Kidney epithelial cell (primary cell): ENCODE data around the gene NAPA. TPM values are rescaled to one million over a fixed set of nuclear protein-coding genes. Genes with fewer than 3 reads are reported as not detected.

Experiments
- DNase-seq: peaks from one replicate; pipeline ENCODE4 v3.0.0-alpha.2; 2010; ENCODE audit warnings: low read depth
- H3K27me3 ChIP-seq: 2 replicates; pipeline ENCODE4 v1.6.0; 2011; ENCODE audit warnings: low read length; ENCODE audit not compliant: control insufficient read depth, insufficient read depth
- H3K36me3 ChIP-seq: 2 replicates; pipeline ENCODE4 v1.5.1; 2011; ENCODE audit warnings: low read length; ENCODE audit not compliant: control insufficient read depth, insufficient read depth
- H3K4me3 ChIP-seq: 2 replicates; pipeline ENCODE4 v1.5.1; 2011; ENCODE audit warnings: low read depth, mild to moderate bottlenecking, control low read depth, low read length
- CTCF ChIP-seq: IDR thresholded peaks from 2 replicates; pipeline ENCODE4 v1.5.1; 2011; ENCODE audit warnings: mild to moderate bottlenecking, moderate library complexity, low read length, control low read depth, inconsistent platforms; ENCODE audit not compliant: insufficient read depth, poor library complexity, severe bottlenecking
- total RNA-seq: library from RNA; depleted of rRNA; stranded (reverse); fragments of >200 nt; gene quantifications from 2 replicates; pipeline ENCODE4 v1.2.3, GENCODE V29; 2015

Gene NAPA
- total RNA-seq, 1 donor from 2014 or later, result 127 TPM

GRCh38 chr19:47542030-47542475 lies 27.2 kb upstream of the NAPA start:
- DNase-seq, result no peak
- Histone ChIP-seq H3K4me3 (no peak overlapping the region), H3K27me3 (peaks cover 19% of the 10 kb centered on the region), H3K36me3 (no peaks in the 10 kb centered on the region)
- no peak for TF ChIP-seq CTCF

- H3K4me3 ChIP-seq, result no peak overlapping the region
- peak; percentile 14 for DNase-seq
- H3K36me3 ChIP-seq, result no peaks in the 10 kb centered on the region
- H3K27me3 ChIP-seq, result peaks cover 19% of the 10 kb centered on the region
- TF ChIP-seq CTCF, result no peak
Observed at GRCh38 chr19:47541518-47541917, 26.7 kb upstream of the NAPA start.

GRCh38 chr19:47540748-47541147 lies 25.9 kb upstream of the NAPA start:
- peak; percentile 49 for TF ChIP-seq CTCF
- Histone ChIP-seq H3K27me3 (peaks cover 16% of the 10 kb centered on the region), H3K4me3 (no peak overlapping the region), H3K36me3 (no peaks in the 10 kb centered on the region)
- no peak for DNase-seq

- no peak for TF ChIP-seq CTCF
- H3K4me3 ChIP-seq, result no peak overlapping the region
- no peaks in the 10 kb centered on the region for H3K36me3 ChIP-seq
- H3K27me3 ChIP-seq, result peaks cover 7% of the 10 kb centered on the region
- DNase-seq, result no peak
Observed at GRCh38 chr19:47539747-47540311, 25.0 kb upstream of the NAPA start.

- H3K27me3 ChIP-seq, result no peaks in the 10 kb centered on the region
- TF ChIP-seq CTCF, result no peak
- no peak overlapping the region for H3K4me3 ChIP-seq
- DNase-seq, result no peak
- H3K36me3 ChIP-seq, result no peaks in the 10 kb centered on the region
Observed at GRCh38 chr19:47538812-47539211, 23.9 kb upstream of the NAPA start.

- H3K4me3 ChIP-seq, result no peak overlapping the region
- H3K36me3 ChIP-seq, result no peaks in the 10 kb centered on the region
- no peak for DNase-seq
- no peak for TF ChIP-seq CTCF
- no peaks in the 10 kb centered on the region for H3K27me3 ChIP-seq
Observed at GRCh38 chr19:47537493-47537892, 22.6 kb upstream of the NAPA start.
